ENCODE measurements around the gene DCLK1.
A peak's percentile ranks its signal among the peaks of the same experiment; 100 is the strongest.
"Not testable (repeated sequence)": the region's sequence is repeated elsewhere in the genome, so short reads cannot be mapped to it uniquely, and the experiment has no call there.

DCLK1 gene

DNA sequence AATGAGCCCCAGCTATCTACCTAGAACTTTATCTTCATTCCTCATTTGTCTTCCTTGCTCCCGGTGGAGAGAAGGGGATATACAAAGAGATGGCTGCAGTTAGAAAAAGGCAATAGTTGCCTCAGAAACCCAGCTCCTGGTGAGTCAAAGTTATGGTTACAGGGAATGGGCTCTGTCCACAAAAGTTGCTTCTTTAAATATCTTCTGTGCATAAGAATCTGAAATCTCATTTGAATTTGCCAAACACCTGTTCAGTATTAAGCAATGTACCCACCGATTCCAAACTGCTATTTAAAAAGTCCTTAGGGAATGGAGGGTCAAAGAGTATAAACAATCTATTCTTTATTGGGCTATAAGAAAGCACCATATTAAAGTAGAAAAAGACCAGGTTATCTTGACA, 48.4 kb downstream of the DCLK1 start:
- DNase-seq, result no peak

DNA sequence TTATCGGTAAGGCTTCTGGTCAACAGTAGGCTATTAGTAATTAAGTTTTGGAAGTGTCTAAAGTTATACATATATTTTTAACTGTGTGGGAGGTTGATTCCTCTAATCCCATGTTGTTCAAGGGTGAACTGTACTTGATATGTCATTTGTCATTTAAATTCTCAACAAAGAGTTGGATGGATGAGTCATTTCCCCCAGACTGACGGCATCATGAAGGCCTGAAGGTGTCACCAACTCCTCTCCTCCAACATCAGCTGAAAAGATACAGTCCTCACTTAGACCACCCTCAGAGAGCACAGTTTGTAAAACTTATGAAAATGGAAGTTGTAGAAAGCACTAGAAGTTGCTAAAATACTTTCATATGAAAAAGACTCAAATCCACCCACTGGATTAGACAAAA, 48.8 kb downstream of the DCLK1 start:
- no peak for DNase-seq

DNA sequence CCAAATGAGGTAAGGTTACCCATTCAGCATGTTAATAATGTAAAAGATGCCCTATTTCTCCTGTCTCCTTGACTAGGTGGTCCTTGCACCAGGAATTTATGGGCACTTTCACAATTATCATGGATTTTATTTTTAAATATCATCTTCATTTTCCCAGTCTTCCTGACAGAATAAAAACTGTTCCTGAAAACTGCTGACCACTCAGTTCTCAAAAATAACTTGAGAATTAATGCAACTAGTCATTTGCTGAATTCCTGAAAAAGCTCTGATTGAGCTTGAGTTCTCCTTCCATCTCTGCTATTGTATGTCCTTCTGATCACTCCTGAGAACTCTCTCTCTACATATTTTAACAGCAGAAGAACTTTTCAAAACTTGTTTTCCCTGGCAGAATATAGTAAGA, 55.0 kb downstream of the DCLK1 start:
- DNase-seq, result no peak

DNA sequence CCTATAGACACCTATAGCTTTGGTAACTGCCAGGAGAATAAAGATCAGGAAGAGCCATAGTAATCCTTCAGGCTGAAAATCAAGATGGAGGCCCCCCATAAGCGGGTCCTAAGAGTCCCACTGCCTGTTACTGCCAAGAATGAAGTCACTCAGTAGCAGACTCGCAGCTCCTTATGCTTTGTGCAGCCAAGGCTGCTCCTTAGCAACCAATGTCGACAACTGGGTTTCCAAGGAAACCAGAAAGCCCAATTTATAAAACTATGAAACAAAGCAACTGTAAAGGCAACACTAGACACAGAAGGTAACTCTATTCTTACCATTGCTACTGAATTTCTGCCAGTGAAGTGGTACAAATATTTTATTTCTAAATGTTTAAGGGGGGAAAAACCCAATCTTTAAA, 56.5 kb downstream of the DCLK1 start:
- DNase-seq, result no peak

DNA sequence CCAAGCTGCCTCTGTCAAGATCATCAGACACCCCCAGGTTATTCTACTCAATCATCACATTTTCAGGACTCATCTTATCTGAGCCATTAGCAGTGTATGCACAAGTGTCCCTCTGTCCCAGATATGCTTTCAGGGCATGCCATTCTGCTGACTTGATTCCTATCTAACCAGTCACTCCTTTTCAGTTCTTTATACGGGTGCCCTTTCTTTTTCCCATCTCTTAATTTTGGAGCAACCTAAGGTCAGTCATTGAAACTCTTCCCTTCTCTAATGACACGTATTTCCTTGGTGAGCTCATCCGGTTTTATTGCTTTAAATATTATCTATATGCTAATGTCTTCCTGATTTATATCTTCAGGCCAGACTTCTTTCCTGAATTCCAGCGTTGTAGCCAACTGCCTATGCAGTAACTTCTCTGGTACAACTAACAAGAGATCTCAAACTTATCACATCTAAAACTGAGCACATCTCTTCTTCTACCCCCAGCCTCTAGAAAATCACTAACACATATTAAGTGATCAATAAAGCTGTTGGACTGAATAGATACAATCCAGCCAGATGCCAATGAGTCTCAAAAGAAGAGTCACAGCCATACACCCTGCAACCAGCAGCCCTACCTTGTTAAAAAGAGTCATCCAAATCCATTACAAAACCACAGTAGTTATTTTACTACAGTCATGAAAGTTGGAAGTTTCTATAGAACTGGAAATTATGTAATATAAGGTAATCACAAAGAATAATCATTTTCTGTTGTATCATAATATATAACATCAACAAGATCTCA, 58.8 kb downstream of the DCLK1 start:
- DNase-seq, result no peak

DNA sequence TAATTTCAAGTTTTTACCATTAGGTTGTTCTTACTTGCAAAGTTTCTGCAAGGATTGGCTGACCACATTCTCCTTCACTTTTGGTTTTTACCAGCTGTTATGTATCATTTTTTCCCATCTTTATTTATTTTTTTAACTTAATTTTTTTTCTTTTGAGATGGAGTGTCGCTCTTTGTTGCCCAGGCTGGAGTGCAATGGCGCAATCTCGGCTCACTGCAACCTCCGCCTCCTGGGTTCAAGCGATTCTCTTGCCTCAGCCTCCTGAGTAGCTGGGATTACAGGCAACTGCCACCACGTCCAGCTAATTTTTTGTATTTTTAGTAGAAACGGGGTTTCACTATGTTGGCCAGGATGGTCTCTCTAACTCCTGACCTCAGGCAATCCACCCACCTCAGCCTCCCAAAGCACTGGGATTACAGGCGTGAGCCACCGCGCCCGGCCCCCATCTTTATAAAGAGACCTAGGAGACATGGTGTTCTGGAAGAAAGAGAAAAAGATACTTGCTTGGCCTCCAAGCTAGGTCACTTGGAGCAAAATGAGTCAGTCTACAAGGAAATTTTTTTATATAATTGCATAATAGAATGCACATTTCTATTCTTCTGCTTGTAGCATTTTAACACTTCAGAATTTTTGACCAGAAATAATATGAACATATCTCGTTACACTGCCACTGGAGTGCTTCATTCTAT, 60.5 kb downstream of the DCLK1 start:
- DNase-seq, result not testable (repeated sequence)

DNA sequence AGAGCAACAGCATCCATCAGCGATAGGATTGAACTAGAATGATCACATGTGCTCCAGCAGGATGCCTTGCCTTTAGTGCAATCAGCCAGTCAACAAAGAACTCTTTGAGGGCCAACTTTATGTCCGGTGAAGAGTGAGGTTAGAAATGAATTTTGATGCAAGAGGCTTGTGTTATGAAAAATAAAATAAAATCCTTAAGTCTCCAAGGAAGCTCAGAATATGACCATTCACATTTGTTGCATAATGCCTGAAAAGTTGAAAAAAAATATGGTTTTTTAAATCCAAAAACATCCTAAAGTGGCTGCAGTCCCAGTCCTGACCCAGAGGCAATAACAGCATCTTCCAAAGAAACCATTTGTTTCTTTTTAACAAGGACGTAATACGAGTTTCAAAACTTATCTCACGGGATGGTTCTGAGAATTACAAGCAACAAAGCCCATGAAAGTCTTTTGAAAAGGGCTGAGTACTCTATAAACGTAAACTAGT, 61.3 kb downstream of the DCLK1 start:
- no peak for DNase-seq

DNA sequence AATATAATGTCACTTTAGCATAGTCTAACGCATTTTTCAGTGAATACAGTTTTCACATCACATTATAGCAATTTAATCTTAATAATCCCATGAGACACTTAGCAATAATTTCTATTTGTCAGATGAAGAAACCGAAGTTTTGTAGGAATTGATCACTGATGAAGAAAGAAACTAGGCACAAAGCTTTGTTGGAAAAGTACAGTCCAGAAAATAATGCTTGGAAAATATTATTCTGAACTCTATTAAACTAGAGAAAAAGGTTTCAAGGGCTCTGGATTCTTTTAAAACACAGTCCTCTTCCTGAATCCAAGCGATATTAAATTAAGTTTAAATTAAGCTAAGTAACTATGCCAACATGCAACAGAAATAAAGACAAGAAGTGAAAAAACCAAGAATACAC, 62.2 kb downstream of the DCLK1 start:
- DNase-seq, result no peak

DNA sequence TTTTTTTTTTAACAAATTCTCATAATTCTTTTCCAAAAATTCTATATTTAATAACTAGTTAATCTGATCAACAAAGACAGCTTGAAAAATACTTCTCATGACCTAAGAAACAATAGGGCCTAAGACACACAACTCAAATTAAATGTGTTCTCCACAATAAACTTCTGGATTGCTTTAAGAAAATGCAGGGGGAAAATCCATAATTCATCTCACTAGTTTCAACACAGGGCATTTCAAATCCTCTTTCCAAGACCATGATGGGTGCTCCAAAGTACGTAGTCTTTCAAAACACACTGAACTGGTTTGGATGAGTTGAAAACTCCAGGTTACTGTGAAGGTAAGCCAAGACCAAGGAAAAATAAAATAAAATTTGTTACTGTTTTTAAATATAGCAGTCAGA, 62.6 kb downstream of the DCLK1 start:
- DNase-seq, result no peak

DNA sequence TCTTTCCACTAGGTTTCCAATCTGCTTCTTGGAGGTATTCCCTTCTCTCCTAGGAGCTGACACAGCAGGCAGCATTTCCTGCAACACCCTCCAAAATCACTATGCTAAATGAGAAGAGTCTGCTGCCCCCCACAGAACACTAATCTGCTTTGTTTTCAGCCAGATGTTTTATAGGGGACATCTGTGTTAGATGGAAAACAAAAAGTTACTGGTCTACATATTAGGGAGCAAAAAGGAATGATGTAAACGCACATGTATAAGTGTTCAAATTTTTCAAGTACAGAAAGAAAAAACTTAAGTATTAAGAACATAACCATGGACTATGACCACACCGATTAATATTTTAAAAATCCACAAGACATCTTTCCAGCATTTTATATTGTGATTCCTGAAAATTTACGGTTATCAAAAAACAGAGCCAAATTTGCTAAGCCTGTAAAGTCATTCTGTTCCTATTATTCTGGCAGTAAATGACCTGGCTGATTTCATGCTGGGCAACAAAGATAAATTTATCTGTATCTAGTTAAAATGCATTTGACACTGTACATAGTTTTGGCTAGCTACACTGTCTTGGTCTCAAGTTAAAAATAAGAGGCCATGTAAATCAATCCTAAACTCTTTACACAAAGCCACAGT, 63.3 kb downstream of the DCLK1 start:
- DNase-seq, result no peak

DNA sequence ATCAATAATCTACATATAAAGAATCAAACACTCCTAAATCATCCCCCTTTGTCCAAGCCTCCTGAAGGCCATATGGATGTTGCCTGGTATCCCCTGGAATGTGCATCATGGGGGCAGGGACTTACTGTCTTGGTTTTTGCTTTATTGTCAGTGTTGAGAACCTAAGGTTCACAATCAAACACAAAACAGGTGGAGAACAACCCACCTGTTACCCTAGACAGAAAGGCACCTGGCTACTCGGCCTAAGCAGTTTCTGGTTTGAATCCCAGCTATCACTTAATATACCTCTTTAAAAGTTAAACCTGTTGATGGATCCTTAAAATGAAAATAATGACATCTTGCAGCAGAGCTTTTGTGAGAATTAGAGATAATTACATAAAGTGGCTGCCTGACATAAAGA, 68.9 kb downstream of the DCLK1 start:
- no peak for DNase-seq

DNA sequence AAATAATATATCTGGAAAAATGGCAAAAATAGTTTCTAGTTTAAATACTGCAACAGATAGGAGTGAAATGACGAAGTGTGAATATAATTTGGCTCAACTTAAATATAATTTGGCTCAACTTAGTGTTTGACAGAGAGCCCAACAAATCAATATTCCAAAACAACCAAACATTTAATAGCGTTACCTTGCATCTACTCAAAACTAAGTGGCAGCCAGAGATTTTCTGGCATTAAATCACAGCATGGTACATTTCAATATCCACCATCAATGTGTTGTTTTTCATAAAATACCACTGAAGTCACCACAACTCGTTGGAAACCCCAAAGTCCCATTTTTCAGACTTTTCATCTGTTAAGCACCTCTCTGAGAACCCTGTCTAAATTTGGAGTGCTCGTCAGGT, 69.6 kb downstream of the DCLK1 start:
- no peak for DNase-seq

DNA sequence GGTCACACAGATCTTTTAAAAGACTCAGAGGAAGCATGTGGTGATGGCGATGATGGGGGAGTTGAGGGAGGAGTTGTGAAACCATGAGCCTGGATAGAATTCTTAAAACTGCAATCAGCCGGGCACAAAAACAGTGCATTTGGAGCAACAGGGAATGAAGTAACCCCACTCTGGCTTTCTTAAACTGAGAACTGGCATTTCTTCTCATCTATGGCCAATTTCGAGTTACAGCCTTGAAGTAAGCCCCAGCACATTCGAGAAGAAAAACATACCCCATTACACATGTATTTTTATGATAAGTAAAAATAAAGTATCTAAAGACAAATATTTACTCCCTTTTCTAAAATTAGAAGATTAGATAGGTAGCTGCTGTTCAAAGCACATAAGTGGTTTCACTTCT, 70.1 kb downstream of the DCLK1 start:
- no peak for DNase-seq

DNA sequence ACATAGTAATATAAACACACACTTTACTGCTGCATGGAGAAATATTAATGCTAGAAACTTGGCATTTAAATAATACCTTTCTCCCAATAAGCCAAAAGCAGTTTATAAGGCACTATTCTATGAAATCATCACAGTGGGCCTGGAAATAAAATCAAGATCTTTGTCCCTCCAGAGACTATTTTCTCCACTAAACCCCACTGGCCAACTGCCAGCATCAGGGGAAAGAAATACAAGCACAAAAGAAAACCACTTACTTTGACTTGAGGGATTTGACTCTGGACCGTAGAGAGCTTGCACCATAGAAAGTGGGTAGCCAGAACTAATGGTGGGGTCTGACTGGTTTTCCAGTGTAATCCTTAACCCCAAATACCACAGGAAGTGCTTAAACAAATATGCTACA, 71.9 kb downstream of the DCLK1 start:
- no peak for DNase-seq

DNA sequence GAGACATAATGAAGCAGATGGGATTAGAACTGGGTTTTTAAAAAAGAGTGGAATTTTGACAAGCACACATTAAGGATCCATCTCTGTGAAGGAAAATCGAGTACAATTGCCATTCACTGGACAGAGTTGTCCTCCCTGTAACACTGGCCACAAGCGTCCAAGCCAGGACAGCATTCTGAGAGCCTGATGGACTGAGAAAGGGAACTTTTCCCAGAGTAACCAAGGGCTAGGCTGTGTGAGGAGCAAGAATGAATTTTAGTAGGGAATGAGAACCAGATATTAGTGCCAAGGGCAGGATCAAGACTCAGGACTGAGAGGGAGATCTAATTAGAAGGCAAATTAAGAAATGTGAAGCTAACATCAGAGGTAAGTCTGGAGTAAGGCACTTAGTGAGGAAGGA, 73.1 kb downstream of the DCLK1 start:
- DNase-seq, result no peak

DNA sequence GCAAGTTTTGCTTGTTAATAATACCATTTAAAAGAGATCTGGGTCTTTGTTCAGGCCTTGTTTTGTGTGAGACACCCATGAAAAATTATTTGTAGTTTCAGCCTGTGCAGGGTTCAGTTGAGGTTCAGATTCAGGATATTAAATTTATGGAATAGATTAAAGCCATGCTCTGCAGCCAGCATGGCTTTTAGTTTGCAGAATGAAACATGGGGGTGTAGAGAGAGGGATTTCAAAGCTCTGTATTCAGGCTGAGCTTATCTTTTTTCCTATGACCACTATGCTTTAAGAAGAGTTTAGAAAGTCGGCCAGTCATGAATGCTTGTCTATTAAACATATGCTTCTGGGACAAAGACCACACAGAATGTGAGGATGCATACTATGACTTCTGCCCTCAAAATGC, 73.6 kb downstream of the DCLK1 start:
- DNase-seq, result no peak

DNA sequence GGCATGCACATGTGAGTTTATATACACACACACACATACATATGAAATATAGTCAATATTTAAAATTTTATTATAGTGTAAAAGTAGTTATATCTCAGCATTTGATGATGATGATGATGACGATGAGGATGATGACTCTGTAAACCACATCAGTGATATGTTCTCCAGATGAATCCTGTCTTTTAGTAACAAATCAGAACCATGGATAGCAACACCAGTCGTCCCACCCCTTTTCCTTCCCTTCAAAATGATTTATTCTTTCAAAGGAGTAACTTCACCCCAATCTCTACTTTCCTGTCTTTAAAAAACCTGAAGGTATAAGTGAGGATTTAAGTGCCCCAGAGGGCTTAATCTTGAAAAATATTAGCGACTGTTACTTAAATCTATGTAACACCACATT, 74.1 kb downstream of the DCLK1 start:
- DNase-seq, result peak; percentile 11

DNA sequence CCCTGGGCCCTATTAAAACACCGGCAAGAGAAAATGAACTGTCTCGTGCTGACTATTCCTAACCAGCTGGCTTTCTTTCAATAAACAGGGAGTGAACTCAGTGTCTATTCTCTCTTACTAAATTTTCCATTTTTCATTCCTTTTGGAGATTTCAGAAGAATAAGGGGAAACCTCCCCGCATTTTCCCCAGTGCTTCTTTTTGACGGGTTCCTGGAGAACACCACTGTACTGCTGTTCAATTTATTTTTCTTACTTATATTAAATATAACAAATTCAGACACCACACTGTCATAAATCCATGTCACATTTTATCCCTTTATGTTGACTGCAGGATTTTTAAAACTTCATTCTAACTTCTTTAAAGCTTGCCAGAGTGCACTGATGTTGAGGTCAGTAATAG, 75.8 kb downstream of the DCLK1 start:
- no peak for DNase-seq

DNA sequence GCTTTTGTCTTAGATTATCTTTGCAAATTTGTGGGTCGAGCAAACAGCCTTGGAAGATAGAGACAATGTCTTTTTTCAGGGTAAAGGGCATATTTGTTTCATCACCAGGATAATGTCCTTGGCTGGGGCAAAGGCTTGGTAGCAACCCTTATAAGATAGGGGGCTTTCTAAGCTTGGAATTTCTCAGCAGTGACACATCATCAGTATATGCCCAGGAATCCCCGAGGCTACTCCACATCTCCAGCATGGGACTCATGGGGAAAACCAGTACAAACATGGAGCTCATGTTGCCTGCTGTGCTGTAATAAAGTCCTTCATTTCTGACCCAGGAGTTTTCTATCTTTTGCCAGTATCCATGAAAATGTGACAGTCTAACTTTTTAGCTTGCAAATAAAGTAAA, 77.1 kb downstream of the DCLK1 start:
- no peak for DNase-seq

DNA sequence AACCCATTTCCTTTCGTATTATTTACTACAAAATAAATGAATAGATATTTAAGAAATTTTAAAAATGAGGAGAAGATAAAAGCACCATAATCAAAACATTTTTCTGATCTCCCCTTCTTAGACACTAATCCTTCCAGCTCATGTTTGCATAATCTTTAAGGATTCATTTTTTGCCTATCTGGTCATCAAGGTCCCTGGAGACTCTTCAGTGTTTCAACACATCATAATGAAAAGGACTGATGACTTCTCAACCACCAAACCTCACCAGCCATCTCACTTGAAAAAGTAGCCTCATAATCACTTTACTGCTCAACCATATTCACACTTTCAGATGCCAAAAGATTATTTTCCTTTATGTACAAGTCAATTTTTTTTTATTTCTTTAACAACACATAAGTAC, 80.1 kb downstream of the DCLK1 start:
- no peak for DNase-seq

DNA sequence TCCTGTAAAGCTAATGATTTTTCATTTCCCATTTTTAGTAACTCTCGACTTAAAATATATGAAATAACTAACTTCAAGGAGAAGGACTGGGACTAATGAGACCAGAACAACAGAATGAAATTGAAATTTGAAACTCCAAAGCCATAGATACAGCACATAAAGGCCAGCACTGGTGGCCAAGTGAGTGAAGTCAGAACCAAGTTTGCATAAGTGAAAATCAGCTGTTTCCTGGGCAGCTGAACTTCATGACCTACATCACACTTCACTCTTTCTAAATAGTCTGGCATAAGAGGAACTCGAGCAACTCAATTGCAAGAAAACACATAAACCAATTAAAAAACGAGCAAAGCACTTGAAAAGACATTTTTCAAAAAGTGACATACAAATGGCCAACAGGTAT, 84.5 kb downstream of the DCLK1 start:
- no peak for DNase-seq

DNA sequence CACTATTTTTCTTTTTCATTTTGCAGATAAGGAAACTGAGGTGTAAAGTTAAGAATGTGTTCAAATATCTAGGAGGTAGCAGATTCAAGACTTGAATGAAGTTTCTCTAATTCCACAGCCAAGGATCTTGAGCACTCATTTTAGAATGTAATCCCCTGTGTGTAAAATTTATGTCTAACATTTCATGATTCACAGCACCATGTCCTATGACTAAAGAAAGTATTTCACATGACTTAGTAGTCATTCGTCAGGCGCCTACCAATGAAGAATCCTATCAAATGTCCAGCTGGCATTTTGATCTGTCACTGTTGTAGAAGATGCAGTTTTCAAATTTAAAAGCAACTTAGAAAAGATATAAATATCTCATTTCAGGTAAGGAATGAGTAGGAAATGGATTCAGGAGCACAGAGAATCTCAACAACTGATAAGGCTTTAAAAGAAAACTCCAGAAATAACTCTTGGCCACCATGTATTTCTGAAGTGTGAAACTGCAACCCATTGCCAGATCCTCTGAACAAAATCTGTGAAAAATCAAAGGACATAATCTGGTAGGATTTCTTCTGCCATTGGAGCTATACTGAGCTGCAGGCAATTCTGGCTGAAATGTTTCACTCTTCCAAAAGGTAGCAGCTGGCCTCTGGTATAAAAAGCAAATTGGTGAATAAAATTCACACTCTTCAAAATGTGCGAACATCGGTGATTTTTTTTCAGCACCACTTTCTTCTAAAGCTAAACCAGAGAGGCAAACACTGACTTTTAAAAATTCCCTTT, 92.2 kb downstream of the DCLK1 start:
- DNase-seq, result no peak

DNA sequence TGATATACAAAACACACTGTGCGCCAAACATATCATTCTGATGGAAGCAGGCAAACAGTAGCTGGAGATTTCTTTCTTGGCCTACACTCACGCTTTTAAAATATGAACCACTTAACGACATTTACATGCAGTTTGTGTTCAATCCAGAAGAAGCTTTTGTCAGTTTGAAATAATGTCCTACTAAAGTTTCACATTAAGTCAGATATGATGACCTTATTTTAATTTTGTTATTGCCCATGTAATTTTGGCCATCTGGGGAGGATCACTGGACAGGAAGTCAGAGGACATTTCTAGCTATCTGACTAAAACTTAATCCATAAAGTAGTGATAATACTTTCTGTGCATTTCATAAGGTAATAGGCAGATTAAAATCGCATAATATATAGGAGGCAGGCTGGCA, 98.1 kb downstream of the DCLK1 start:
- DNase-seq, result no peak

Measured in hematopoietic multipotent progenitor cell treated with erythropoietin and hydrocortisone succinate and interleukin-3 and kit ligand, for 4 days (in vitro differentiated cells).